GM23248 (cell line): ENCODE results near the gene GSTT4. TPM values are rescaled to one million over a fixed set of nuclear protein-coding genes. Genes with fewer than 3 reads are reported as not detected.
"Not testable (repeated sequence)": the region's sequence is repeated elsewhere in the genome, so short reads cannot be mapped to it uniquely, and the experiment has no call there.

Experiments used
- DNase-seq: peaks from one replicate; pipeline ENCODE4 v3.0.0-alpha.2; 2015
- H2AFZ ChIP-seq: fragments of 200-600 bp; sonication (generic); 2 replicates; pipeline ENCODE4 v1.6.1; 2016; ENCODE audit warnings: antibody characterized with exemption
- H3F3A ChIP-seq: fragments of 200-600 bp; sonication (generic); 2 replicates; pipeline ENCODE4 v1.6.1; 2016; ENCODE audit warnings: mild to moderate bottlenecking, antibody characterized with exemption, mixed run types; ENCODE audit not compliant: insufficient read depth
- H3K27ac ChIP-seq: fragments of 200-600 bp; sonication (generic); 2 replicates; pipeline ENCODE4 v1.5.1; 2016; ENCODE audit warnings: mild to moderate bottlenecking
- H3K27me3 ChIP-seq: fragments of 200-600 bp; sonication (generic); replicated peaks from 2 replicates; pipeline ENCODE4 v1.6.1; 2016; ENCODE audit warnings: mild to moderate bottlenecking; ENCODE audit not compliant: insufficient read depth
- H3K36me3 ChIP-seq: fragments of 200-600 bp; sonication (generic); 2 replicates; pipeline ENCODE4 v1.6.1; 2016; ENCODE audit warnings: low read depth, mild to moderate bottlenecking
- H3K4me1 ChIP-seq: fragments of 200-600 bp; sonication (generic); 2 replicates; pipeline ENCODE4 v1.6.1; 2016; ENCODE audit warnings: mild to moderate bottlenecking; ENCODE audit not compliant: insufficient read depth
- H3K4me2 ChIP-seq: fragments of 200-600 bp; sonication (generic); one replicate; pipeline ENCODE4 v1.6.1; 2016; ENCODE audit warnings: mild to moderate bottlenecking; ENCODE audit not compliant: unreplicated experiment
- H3K4me3 ChIP-seq: fragments of 200-600 bp; sonication (generic); 2 replicates; pipeline ENCODE4 v1.5.1; 2016; ENCODE audit warnings: mild to moderate bottlenecking
- H3K79me2 ChIP-seq: fragments of 200-600 bp; sonication (generic); 2 replicates; pipeline ENCODE4 v1.6.1; 2016; ENCODE audit warnings: mild to moderate bottlenecking; ENCODE audit not compliant: insufficient read depth
- H3K9ac ChIP-seq: fragments of 200-600 bp; sonication (generic); 2 replicates; pipeline ENCODE4 v1.6.1; 2016; ENCODE audit warnings: mild to moderate bottlenecking
- H3K9me2 ChIP-seq: fragments of 200-600 bp; sonication (generic); 2 replicates; pipeline ENCODE4 v1.6.1; 2016; ENCODE audit warnings: mixed run types, mild to moderate bottlenecking, moderate library complexity; ENCODE audit not compliant: insufficient read depth
- H3K9me3 ChIP-seq: fragments of 200-600 bp; sonication (generic); one replicate; pipeline ENCODE4 v1.6.1; 2017; ENCODE audit warnings: low read depth
- H4K20me1 ChIP-seq: fragments of 200-600 bp; sonication (generic); 2 replicates; pipeline ENCODE4 v1.6.0; 2016; ENCODE audit not compliant: insufficient read depth
- EZH2 ChIP-seq: fragments of 200-600 bp; sonication (generic); IDR thresholded peaks from 2 replicates; pipeline ENCODE4 v1.6.1; 2018; ENCODE audit warnings: antibody characterized with exemption, mild to moderate bottlenecking; ENCODE audit not compliant: insufficient read depth, poor library complexity, severe bottlenecking
- EZH2phosphoT487 ChIP-seq: fragments of 200-600 bp; sonication (generic); IDR thresholded peaks from 2 replicates; pipeline ENCODE4 v1.6.1; 2018; ENCODE audit warnings: antibody characterized with exemption, moderate library complexity, mild to moderate bottlenecking, low read depth; ENCODE audit not compliant: insufficient read depth
- WGBS, 2 experiments: methylation state at CpG; one replicate each; pipeline ENCODE4 v1.1.6; 2015 to 2017; ENCODE audit warnings: low lambda C conversion rate in 2 of 2, low coverage in 1 of 2; ENCODE audit errors: missing lambda C conversion rate in 2 of 2; 5-methylcytosine and 5-hydroxymethylcytosine counted together
- in situ Hi-C: fragments of 300-500 bp; cut with MboI; formaldehyde crosslinking; loops from 2 replicates; pipeline ENCODE4 v1.15.0; 2020
- polyA plus RNA-seq: library from polyadenylated mRNA; unstranded; fragments of >200 nt; fragmentation: Nextera tagmentation; extraction: Ambion mirVana; gene quantifications from 2 replicates; pipeline ENCODE4 v1.2.1, GENCODE V29; 2016
- total RNA-seq: library from RNA; depleted of rRNA; stranded (reverse); fragments of >200 nt; shearing (Covaris generic); gene quantifications from 2 replicates; pipeline ENCODE4 v1.2.3, GENCODE V29; 2014

GSTT4 gene
- total and polyA plus RNA-seq, 2 experiments from 2014 or later, result not detected

DNA sequence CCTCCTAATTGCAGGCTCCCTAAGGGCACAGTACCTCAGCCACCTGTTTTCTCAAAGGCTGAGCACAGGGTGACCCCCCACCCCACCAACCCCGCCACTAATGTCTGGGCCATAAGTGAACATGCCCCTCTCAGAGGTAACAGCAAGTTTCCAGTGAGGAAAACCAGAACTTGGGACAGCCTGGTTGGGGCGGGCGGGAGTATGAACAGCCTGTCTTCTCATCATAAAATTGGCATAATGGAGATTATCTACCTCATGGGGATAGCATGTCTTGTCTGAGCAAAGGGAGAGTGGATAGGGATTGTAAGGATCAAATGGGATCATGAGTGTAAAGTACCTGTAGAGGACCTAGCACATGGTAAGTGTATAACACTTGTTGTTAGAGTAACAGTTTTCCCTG is 33.3 kb downstream of the GSTT4 start:
- H3K4me3 ChIP-seq, in situ Hi-C loops, DNase-seq, H4K20me1 ChIP-seq, H3K4me1 ChIP-seq, H3K27ac ChIP-seq, H3K27me3 ChIP-seq, H3K9me2 ChIP-seq, H2AFZ ChIP-seq, H3K9ac ChIP-seq, H3F3A ChIP-seq, H3K4me2 ChIP-seq, H3K36me3 ChIP-seq, H3K9me3 ChIP-seq: not testable (repeated sequence)
- H3K79me2 ChIP-seq, result peaks cover 31% of the 10 kb centered on the region
- WGBS, 2 experiments, result 100% methylated on average over 3 of the region's 3 CpGs

DNA sequence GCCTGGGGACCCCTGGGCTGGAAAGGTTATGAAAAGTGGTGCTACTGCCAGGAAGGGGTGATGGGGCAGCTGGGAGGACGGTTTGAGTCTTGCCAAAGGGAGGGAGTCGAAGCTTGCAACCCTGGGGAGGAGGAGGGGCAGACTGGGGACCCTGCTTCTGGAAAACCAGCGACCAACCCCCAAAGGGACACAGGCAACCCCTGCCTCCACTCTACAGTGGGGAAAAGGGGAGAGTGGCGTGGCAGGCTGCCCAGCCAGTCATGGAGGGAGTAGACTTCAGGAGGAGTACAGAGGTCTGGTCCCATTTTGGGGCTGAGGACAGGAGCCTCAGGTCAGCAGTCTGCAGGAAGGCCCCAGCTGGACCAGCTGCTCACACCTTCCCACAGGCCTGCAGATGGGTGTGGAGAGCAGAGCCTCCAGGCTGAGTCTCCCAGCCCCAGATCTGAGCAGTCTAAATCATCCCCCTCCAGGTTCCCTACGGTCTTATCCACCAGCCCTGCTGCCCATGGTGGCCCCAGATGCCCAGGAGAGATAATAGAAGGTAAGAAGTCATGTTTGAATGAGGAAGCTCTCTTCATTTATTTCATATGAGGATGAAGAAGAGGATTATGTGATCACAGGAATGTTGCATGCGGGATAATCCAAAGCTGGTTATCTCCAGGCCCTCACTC is 34.3 kb downstream of the GSTT4 start:
- H3K27me3 ChIP-seq, result no peaks in the 10 kb centered on the region
- TF ChIP-seq EZH2, result no peak
- TF ChIP-seq EZH2phosphoT487, result no peak
- H3K4me2 ChIP-seq, result no peak overlapping the region
- no peaks in the 10 kb centered on the region for H3K4me1 ChIP-seq
- no peak overlapping the region for H3K9ac ChIP-seq
- H3K4me3 ChIP-seq, result no peak overlapping the region
- H4K20me1 ChIP-seq, result no peaks in the 10 kb centered on the region
- no peaks in the 10 kb centered on the region for H3F3A ChIP-seq
- no peak overlapping the region for H3K27ac ChIP-seq
- 72 to 78% methylated on average over 6 of the region's 6 CpGs for WGBS, 2 experiments
- peaks cover 31% of the 10 kb centered on the region for H3K79me2 ChIP-seq
- in situ Hi-C loops, result no loop called here
- DNase-seq, result no peak
- H3K36me3 ChIP-seq, result peaks cover 3% of the 10 kb centered on the region; the same call in 1 of the 2 replicates
- no peak overlapping the region for H2AFZ ChIP-seq
- H3K9me2 ChIP-seq, result no peaks in the 10 kb centered on the region
- no peaks in the 10 kb centered on the region for H3K9me3 ChIP-seq

DNA sequence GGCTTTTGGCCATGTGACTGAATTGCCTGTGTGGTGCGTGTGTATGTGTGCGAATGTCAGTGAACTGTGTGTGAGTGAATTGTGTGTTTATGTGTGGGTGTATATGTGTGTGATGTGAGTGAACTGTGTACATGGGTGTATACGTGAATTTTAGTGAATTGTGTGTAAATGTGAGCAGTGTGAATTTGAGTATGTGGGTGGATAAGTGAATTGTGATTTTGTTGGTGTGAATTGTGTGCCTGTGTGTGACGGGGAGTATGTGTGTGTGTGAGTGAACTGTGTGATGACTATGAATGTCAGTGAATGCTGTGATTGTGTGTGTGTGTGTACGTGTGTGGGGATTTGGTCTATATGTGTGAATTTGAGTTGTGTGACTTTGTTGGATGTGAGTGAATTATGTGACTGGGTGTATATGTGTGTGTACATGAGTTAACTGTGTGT is 35.0 kb downstream of the GSTT4 start:
- TF ChIP-seq EZH2 (no peak), EZH2phosphoT487 (no peak)
- no peak overlapping the region for H3K9ac ChIP-seq
- no peak overlapping the region for H3K4me3 ChIP-seq
- in situ Hi-C loops, result no loop called here
- no peak overlapping the region for H2AFZ ChIP-seq
- H3K36me3 ChIP-seq, result peaks cover 3% of the 10 kb centered on the region; the same call in 1 of the 2 replicates
- H3F3A ChIP-seq, result no peaks in the 10 kb centered on the region
- no peak overlapping the region for H3K27ac ChIP-seq
- H4K20me1 ChIP-seq, result no peaks in the 10 kb centered on the region
- no peaks in the 10 kb centered on the region for H3K27me3 ChIP-seq
- WGBS, 2 experiments, result 54 to 58% methylated on average over 5 of the region's 5 CpGs
- no peaks in the 10 kb centered on the region for H3K9me3 ChIP-seq
- no peaks in the 10 kb centered on the region for H3K4me1 ChIP-seq
- H3K79me2 ChIP-seq, result peaks cover 31% of the 10 kb centered on the region
- no peaks in the 10 kb centered on the region for H3K9me2 ChIP-seq
- no peak overlapping the region for H3K4me2 ChIP-seq
- no peak for DNase-seq

DNA sequence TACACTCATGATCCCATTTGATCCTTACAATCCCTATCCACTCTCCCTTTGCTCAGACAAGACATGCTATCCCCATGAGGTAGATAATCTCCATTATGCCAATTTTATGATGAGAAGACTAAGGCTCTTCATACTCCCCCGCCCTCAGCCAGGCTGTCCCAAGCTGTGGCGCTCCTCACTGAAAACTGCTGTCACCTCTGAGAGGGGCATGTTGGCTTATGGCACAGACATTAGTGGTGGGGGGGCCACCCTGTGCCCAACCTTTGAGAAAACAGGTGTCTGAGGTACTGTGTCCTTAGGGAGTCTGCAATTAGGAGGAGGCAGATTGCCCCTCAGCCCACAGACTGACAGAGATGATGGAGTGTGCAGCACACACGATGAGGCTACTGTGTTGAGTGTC is 36.2 kb downstream of the GSTT4 start:
- WGBS, 2 experiments, result 69 to 73% methylated on average over 3 of the region's 3 CpGs
- Histone ChIP-seq H4K20me1 (no peaks in the 10 kb centered on the region), H3K27me3 (no peaks in the 10 kb centered on the region), H3K4me1 (no peaks in the 10 kb centered on the region), H3K4me2 (no peak overlapping the region), H3K79me2 (peaks cover 31% of the 10 kb centered on the region), H3K9ac (no peak overlapping the region), H3K4me3 (no peak overlapping the region), H2AFZ (no peak overlapping the region), H3K9me2 (no peaks in the 10 kb centered on the region), H3K36me3 (peaks cover 3% of the 10 kb centered on the region; the same call in 1 of the 2 replicates), H3K27ac (no peak overlapping the region), H3F3A (no peaks in the 10 kb centered on the region), H3K9me3 (no peaks in the 10 kb centered on the region)
- in situ Hi-C loops, result no loop called here
- no peak for DNase-seq
- TF ChIP-seq EZH2 (no peak), EZH2phosphoT487 (no peak)

DNA sequence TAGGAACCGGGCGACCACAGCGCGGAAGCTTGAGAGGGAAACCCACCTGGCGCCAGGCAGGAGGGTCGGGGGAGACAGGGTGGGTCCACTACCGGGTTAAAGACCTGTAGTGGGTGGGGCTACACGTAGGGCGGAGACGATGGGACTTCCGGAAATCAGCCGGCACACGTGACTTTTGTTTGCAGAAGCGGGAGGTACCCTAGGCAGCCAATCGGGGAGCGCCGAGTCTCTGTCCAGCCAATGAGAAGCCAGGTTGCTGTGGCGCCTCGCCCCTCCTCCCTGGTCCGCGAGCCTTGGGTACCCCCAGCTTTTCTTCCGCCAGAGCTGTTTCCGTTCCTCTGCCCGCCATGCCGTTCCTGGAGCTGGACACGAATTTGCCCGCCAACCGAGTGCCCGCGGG is 38.7 kb downstream of the GSTT4 start, which contains the start of gene DDTL:
DDTL (plus strand) TSS at position 321 of the 400 bp plus-strand sequence; CDS start at position 348, 27 bp downstream.
- H3K9me3 ChIP-seq, H4K20me1 ChIP-seq, DNase-seq, H3K4me3 ChIP-seq, H3K9me2 ChIP-seq, H3K4me1 ChIP-seq, H3K9ac ChIP-seq, H3K27me3 ChIP-seq, H3K36me3 ChIP-seq, in situ Hi-C loops, H3F3A ChIP-seq, H3K4me2 ChIP-seq, H2AFZ ChIP-seq, H3K27ac ChIP-seq: not testable (repeated sequence)
- peaks cover 26% of the 10 kb centered on the region for H3K79me2 ChIP-seq
- WGBS, 2 experiments, result no CpG with 5 or more reads among the region's 30 CpGs

DNA sequence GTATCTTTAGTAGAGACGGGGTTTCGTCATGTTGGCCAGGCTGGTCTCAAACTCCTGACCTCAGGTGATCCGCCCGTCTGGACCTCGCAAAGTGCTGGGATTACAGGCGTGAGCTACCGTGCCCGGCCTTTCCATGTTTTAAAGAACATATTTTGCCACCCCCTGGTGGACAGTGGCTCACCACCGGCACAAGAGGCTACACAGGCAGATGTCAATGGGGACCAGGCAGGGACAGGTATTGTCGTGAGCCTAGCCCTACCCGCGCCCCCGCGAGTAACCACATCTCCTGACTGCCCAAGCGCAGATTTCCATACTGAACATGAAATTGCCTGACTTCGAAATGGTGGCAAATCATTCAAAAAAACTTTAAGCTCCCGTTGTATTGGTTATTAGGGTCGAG is 39.2 kb downstream of the GSTT4 start:
- H3K9ac ChIP-seq, H3F3A ChIP-seq, H3K4me2 ChIP-seq, H3K27me3 ChIP-seq, H3K36me3 ChIP-seq, H4K20me1 ChIP-seq, H3K27ac ChIP-seq, H3K9me2 ChIP-seq, in situ Hi-C loops, H3K4me1 ChIP-seq, DNase-seq, H3K9me3 ChIP-seq, H2AFZ ChIP-seq, H3K4me3 ChIP-seq: not testable (repeated sequence)
- peaks cover 22% of the 10 kb centered on the region for H3K79me2 ChIP-seq
- WGBS, 2 experiments, result no CpG with 5 or more reads among the region's 18 CpGs
